ENCODE data around the gene TTPAL.

The TTPAL gene

GRCh38 chr20:44442298-44443070 is 33.2 kb upstream of the TTPAL start:
- no peak for DNase-seq

- DNase-seq: no peak
These were observed 29.6 kb upstream of the TTPAL start for GRCh38 chr20:44445742-44446710.

GRCh38 chr20:44447827-44448419 is 27.8 kb upstream of the TTPAL start:
- DNase-seq: no peak

GRCh38 chr20:44448753-44449546 is 26.7 kb upstream of the TTPAL start:
- DNase-seq: no peak

- no peak for DNase-seq
These were observed 25.8 kb upstream of the TTPAL start for GRCh38 chr20:44449864-44450263.

- DNase-seq: no peak
These were observed 25.3 kb upstream of the TTPAL start for GRCh38 chr20:44450281-44450889.

GRCh38 chr20:44450903-44451450 is 24.7 kb upstream of the TTPAL start:
- no peak for DNase-seq

- no peak for DNase-seq
These were observed 21.2 kb upstream of the TTPAL start for GRCh38 chr20:44454306-44454963.

- DNase-seq: no peak
These were observed 20.5 kb upstream of the TTPAL start for GRCh38 chr20:44455126-44455525.

- no peak for DNase-seq
These were observed 19.1 kb upstream of the TTPAL start for GRCh38 chr20:44456611-44457010.

- no peak for DNase-seq
These were observed 18.7 kb upstream of the TTPAL start for GRCh38 chr20:44457016-44457415.

- DNase-seq: no peak
These were observed 16.4 kb upstream of the TTPAL start for GRCh38 chr20:44459271-44459670.

- no peak for DNase-seq
These were observed 14.9 kb upstream of the TTPAL start for GRCh38 chr20:44460795-44461141.

GRCh38 chr20:44461142-44461802 is 14.4 kb upstream of the TTPAL start:
- no peak for DNase-seq

GRCh38 chr20:44461803-44462174 is 13.9 kb upstream of the TTPAL start:
- no peak for DNase-seq

GRCh38 chr20:44463466-44463865 is 12.2 kb upstream of the TTPAL start:
- no peak for DNase-seq

- DNase-seq: no peak
These were observed 11.2 kb upstream of the TTPAL start for GRCh38 chr20:44464514-44464913.

GRCh38 chr20:44465001-44465560 is 10.6 kb upstream of the TTPAL start:
- DNase-seq: no peak

- no peak for DNase-seq
These were observed 8.3 kb upstream of the TTPAL start for GRCh38 chr20:44467289-44467883.
